IPS-20b (cell line): ENCODE measurements around the gene NDUFAF5.
"Not testable (repeated sequence)": the region's sequence is repeated elsewhere in the genome, so short reads cannot be mapped to it uniquely, and the experiment has no call there.

Source experiments
- H3K27ac ChIP-seq: one replicate; pipeline ENCODE4 v1.5.1; 2013; ENCODE audit warnings: low read length
- H3K27me3 ChIP-seq: 2 replicates; pipeline ENCODE4 v1.6.1; 2013; ENCODE audit warnings: mild to moderate bottlenecking, low read length, inconsistent platforms; ENCODE audit not compliant: insufficient read depth
- H3K36me3 ChIP-seq: 2 replicates; pipeline ENCODE4 v1.6.1; 2013; ENCODE audit warnings: low read depth, mild to moderate bottlenecking, inconsistent platforms, low read length, moderate library complexity; ENCODE audit not compliant: insufficient read depth
- H3K4me1 ChIP-seq: 2 replicates; pipeline ENCODE4 v1.6.1; 2013; ENCODE audit warnings: mild to moderate bottlenecking, control low read depth, inconsistent platforms, low read length, moderate library complexity; ENCODE audit not compliant: insufficient read depth
- H3K4me3 ChIP-seq: 2 replicates; pipeline ENCODE4 v1.5.1; 2013; ENCODE audit warnings: mild to moderate bottlenecking, low read length, inconsistent platforms
- H3K9ac ChIP-seq: 2 replicates; pipeline ENCODE4 v1.6.1; 2013; ENCODE audit warnings: low read depth, mild to moderate bottlenecking, inconsistent platforms, low read length, moderate library complexity
- H3K9me3 ChIP-seq: 2 replicates; pipeline ENCODE4 v1.6.1; 2013; ENCODE audit warnings: mild to moderate bottlenecking, low read depth, low read length, inconsistent platforms; ENCODE audit not compliant: insufficient read depth

NDUFAF5 gene

GRCh38 chr20:13755809-13756208 is 29.0 kb upstream of the NDUFAF5 start:
- peaks cover 81% of the 10 kb centered on the region for H3K36me3 ChIP-seq
- H3K9me3 ChIP-seq = no peaks in the 10 kb centered on the region
- no peak overlapping the region for H3K27ac ChIP-seq
- no peaks in the 10 kb centered on the region for H3K4me1 ChIP-seq
- no peak overlapping the region for H3K4me3 ChIP-seq
- no peaks in the 10 kb centered on the region for H3K27me3 ChIP-seq
- no peak overlapping the region for H3K9ac ChIP-seq

GRCh38 chr20:13756551-13756950 is 28.3 kb upstream of the NDUFAF5 start:
- Histone ChIP-seq H3K9me3 (0 out of 2 replicates have a peak, but pooled peaks cover 2% of the 10 kb centered on the region), H3K4me3 (no peak overlapping the region), H3K27ac (no peak overlapping the region), H3K9ac (no peak overlapping the region), H3K27me3 (no peaks in the 10 kb centered on the region), H3K36me3 (peaks cover 78% of the 10 kb centered on the region), H3K4me1 (no peaks in the 10 kb centered on the region)

- Histone ChIP-seq H3K27ac (no peak overlapping the region), H3K4me1 (no peaks in the 10 kb centered on the region), H3K9ac (no peak overlapping the region), H3K27me3 (no peaks in the 10 kb centered on the region), H3K4me3 (no peak overlapping the region), H3K36me3 (peaks cover 84% of the 10 kb centered on the region), H3K9me3 (0 out of 2 replicates have a peak, but pooled peaks cover 5% of the 10 kb centered on the region)
These were observed 25.9 kb upstream of the NDUFAF5 start for GRCh38 chr20:13758884-13759283.

- not testable (repeated sequence) for H3K9ac ChIP-seq, H3K27me3 ChIP-seq, H3K4me3 ChIP-seq, H3K27ac ChIP-seq, H3K4me1 ChIP-seq, H3K9me3 ChIP-seq
- H3K36me3 ChIP-seq = peaks cover 86% of the 10 kb centered on the region
These were observed 24.3 kb upstream of the NDUFAF5 start for GRCh38 chr20:13760451-13760946.

- H3K27me3 ChIP-seq = no peaks in the 10 kb centered on the region
- peaks cover 15% of the 10 kb centered on the region; the same call in 1 of the 2 replicates for H3K9me3 ChIP-seq
- no peak overlapping the region for H3K27ac ChIP-seq
- no peaks in the 10 kb centered on the region for H3K4me1 ChIP-seq
- peaks cover 88% of the 10 kb centered on the region for H3K36me3 ChIP-seq
- no peak overlapping the region for H3K4me3 ChIP-seq
- no peak overlapping the region for H3K9ac ChIP-seq
These were observed 19.5 kb upstream of the NDUFAF5 start for GRCh38 chr20:13765299-13765698.

- Histone ChIP-seq H3K27me3 (no peaks in the 10 kb centered on the region), H3K36me3 (peaks cover 94% of the 10 kb centered on the region), H3K9ac (no peak overlapping the region), H3K27ac (no peak overlapping the region), H3K4me1 (no peaks in the 10 kb centered on the region), H3K4me3 (no peak overlapping the region), H3K9me3 (peaks cover 15% of the 10 kb centered on the region; the same call in 1 of the 2 replicates)
These were observed 18.9 kb upstream of the NDUFAF5 start for GRCh38 chr20:13765868-13766416.

- Histone ChIP-seq H3K27me3 (no peaks in the 10 kb centered on the region), H3K9me3 (peaks cover 10% of the 10 kb centered on the region; the same call in 1 of the 2 replicates), H3K4me1 (no peaks in the 10 kb centered on the region), H3K9ac (no peak overlapping the region), H3K4me3 (no peak overlapping the region), H3K36me3 (peaks cover 98% of the 10 kb centered on the region), H3K27ac (no peak overlapping the region)
These were observed 14.7 kb upstream of the NDUFAF5 start for GRCh38 chr20:13770141-13770540.

- no peaks in the 10 kb centered on the region for H3K27me3 ChIP-seq
- H3K36me3 ChIP-seq = peaks cover 98% of the 10 kb centered on the region
- no peak overlapping the region for H3K27ac ChIP-seq
- H3K4me3 ChIP-seq = no peak overlapping the region
- no peak overlapping the region for H3K9ac ChIP-seq
- peaks cover 1% of the 10 kb centered on the region; the same call in 1 of the 2 replicates for H3K9me3 ChIP-seq
- H3K4me1 ChIP-seq = no peaks in the 10 kb centered on the region
These were observed 12.9 kb upstream of the NDUFAF5 start for GRCh38 chr20:13771853-13772453.

- Histone ChIP-seq H3K27ac (no peak overlapping the region), H3K4me1 (no peaks in the 10 kb centered on the region), H3K4me3 (no peak overlapping the region), H3K9me3 (no peaks in the 10 kb centered on the region), H3K27me3 (no peaks in the 10 kb centered on the region), H3K36me3 (peaks cover 98% of the 10 kb centered on the region), H3K9ac (no peak overlapping the region)
These were observed 12.3 kb upstream of the NDUFAF5 start for GRCh38 chr20:13772529-13772928.

- Histone ChIP-seq H3K9me3 (no peaks in the 10 kb centered on the region), H3K27me3 (no peaks in the 10 kb centered on the region), H3K36me3 (peaks cover 93% of the 10 kb centered on the region)
These were observed 9.0 kb upstream of the NDUFAF5 start for GRCh38 chr20:13775867-13776266.

GRCh38 chr20:13777171-13777601 is 7.6 kb upstream of the NDUFAF5 start:
- no peak overlapping the region for H3K4me3 ChIP-seq
- no peaks in the 10 kb centered on the region for H3K9me3 ChIP-seq
- H3K36me3 ChIP-seq = peaks cover 93% of the 10 kb centered on the region

More at GRCh38 chr20:13775867-13776266, 9.0 kb upstream of the NDUFAF5 start:
- no peak overlapping the region for H3K4me3 ChIP-seq
- H3K27ac ChIP-seq = no peak overlapping the region
- no peak overlapping the region for H3K9ac ChIP-seq
- no peaks in the 10 kb centered on the region for H3K4me1 ChIP-seq

GRCh38 chr20:13778827-13779226 is 6.0 kb upstream of the NDUFAF5 start:
- H3K36me3 ChIP-seq = peaks cover 86% of the 10 kb centered on the region
- no peaks in the 10 kb centered on the region for H3K4me1 ChIP-seq
- no peak overlapping the region for H3K9ac ChIP-seq
- H3K4me3 ChIP-seq = no peak overlapping the region
- H3K27ac ChIP-seq = no peak overlapping the region
- H3K27me3 ChIP-seq = no peaks in the 10 kb centered on the region
- H3K9me3 ChIP-seq = no peaks in the 10 kb centered on the region

More at GRCh38 chr20:13777171-13777601, 7.6 kb upstream of the NDUFAF5 start:
- Histone ChIP-seq H3K27me3 (no peaks in the 10 kb centered on the region), H3K9ac (no peak overlapping the region), H3K4me1 (no peaks in the 10 kb centered on the region), H3K27ac (no peak overlapping the region)
